ENCODE results near the gene SUGP1.

Gene SUGP1

DNA sequence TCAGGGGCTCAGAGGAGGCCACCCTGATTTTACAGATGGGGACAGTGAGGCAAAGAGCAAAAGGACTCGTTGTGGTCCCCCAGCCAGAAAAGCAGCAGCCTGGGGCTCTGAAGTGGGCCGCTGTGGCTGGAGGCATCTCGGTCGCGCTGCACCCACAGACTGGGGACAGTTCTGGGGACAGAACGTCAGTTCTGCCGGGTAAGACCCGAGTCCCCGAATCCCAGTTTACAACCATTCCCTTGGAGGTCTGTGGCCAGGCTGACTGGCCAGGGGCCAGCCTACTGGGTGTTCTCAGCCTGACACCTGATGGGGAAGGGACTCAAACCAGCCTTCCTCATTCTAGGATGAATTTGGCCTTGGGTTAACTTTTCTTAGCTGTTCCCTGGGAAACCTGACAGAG is 14.1 kb downstream of the SUGP1 start:
- Histone ChIP-seq H3K4me1 (peaks cover 10% of the 10 kb centered on the region), H3K9me3 (no peaks in the 10 kb centered on the region), H3K4me3 (ENCODE audit: low read depth, low read length) (no peak overlapping the region), H3K36me3 (peaks cover 51% of the 10 kb centered on the region), H3K27me3 (no peaks in the 10 kb centered on the region)
- TF ChIP-seq, protein P1, sequence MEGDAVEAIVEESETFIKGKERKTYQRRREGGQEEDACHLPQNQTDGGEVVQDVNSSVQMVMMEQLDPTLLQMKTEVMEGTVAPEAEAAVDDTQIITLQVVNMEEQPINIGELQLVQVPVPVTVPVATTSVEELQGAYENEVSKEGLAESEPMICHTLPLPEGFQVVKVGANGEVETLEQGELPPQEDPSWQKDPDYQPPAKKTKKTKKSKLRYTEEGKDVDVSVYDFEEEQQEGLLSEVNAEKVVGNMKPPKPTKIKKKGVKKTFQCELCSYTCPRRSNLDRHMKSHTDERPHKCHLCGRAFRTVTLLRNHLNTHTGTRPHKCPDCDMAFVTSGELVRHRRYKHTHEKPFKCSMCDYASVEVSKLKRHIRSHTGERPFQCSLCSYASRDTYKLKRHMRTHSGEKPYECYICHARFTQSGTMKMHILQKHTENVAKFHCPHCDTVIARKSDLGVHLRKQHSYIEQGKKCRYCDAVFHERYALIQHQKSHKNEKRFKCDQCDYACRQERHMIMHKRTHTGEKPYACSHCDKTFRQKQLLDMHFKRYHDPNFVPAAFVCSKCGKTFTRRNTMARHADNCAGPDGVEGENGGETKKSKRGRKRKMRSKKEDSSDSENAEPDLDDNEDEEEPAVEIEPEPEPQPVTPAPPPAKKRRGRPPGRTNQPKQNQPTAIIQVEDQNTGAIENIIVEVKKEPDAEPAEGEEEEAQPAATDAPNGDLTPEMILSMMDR (IDR thresholded peaks at IDR 0.05; ENCODE audit: low read depth, low read length), result no peak
- DNase-seq, result no peak

DNA sequence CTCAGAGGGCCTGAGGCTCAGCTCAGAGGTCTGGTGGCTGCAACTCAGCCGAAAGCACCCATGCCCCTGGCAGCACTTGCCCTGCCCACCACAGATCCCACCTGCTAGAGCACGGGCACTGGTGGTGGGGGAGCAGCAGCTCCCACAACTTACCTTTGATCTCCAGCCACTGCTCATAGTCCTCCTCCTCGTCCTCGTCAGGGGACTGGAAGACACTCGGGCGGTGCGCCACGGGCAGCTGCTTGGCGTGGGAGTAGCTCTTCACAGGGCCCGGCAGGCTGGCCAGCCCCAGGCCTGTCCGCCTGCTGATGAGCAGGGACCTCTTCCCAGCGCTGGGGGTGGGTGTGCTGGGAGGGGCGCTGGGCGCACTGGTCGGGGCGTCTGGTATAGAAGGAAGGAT is 14.6 kb downstream of the SUGP1 start:
- Histone ChIP-seq H3K4me3 (ENCODE audit: low read depth, low read length) (no peak overlapping the region), H3K27me3 (no peaks in the 10 kb centered on the region), H3K36me3 (peaks cover 56% of the 10 kb centered on the region), H3K9me3 (no peaks in the 10 kb centered on the region), H3K4me1 (peaks cover 10% of the 10 kb centered on the region)
- no peak for DNase-seq
- TF ChIP-seq, protein P1 (IDR thresholded peaks at IDR 0.05; ENCODE audit: low read depth, low read length), result no peak

DNA sequence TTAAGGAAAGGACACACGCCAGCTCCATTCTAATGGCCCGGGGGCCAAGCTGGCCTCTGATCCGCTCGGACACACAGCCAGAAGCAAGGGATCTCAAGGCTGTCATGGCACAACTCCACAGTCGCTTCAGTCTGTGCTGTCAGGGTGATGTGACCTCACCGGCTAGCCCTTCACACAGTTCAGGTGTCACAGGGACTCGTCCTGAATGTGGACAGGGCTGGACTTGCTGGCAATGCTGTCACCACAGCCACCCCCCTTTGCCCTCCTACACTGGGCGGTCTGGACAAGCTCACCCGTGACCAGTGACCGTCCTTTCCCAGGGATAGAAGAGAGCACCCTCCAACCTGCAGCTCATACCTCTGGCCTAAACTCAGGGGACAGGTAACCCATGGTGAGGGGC is 15.2 kb downstream of the SUGP1 start:
- TF ChIP-seq, protein P1 (IDR thresholded peaks at IDR 0.05; ENCODE audit: low read depth, low read length), result no peak
- Histone ChIP-seq H3K4me3 (ENCODE audit: low read depth, low read length) (no peak overlapping the region), H3K9me3 (no peaks in the 10 kb centered on the region), H3K4me1 (peaks cover 10% of the 10 kb centered on the region), H3K36me3 (peaks cover 54% of the 10 kb centered on the region), H3K27me3 (no peaks in the 10 kb centered on the region)
- no peak for DNase-seq

DNA sequence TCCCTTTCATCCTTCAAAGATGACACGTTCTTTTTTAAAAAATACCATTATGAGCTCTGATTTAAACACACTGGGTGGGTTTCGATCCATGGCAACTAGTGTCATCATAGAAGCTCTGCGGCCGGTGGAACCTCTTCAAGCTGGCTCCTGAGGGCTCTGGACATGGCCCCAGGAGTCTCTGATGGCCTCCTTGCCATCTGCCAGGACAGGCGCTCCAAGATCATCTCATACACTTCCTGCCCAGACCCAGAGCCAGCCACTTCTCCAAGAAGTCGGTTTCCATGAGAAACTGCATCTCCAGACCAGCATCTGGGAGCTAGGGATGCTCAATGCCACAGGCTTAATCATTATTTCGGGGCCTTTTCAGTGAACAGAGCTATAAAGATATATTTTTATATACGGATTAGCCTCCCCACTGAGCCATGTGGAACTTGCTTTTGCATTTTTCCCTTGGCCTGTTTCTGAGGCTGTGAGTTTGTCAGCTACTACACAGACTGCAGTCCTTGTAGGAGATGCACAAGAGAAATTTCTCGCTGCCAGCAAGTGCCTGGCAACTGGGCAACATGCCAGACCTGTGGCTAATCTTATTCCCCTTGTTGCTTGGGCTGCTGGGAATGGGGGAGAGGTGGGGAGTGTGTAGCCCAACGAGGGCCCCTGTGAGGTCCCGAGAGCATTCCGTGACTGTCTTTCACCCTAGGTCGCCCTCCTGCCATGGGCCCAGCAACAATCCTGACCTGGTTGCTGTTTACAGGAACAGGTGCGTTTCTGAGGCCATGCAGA is 15.9 kb downstream of the SUGP1 start:
- H3K36me3 ChIP-seq, result peaks cover 47% of the 10 kb centered on the region
- no peak overlapping the region for H3K4me3 ChIP-seq (ENCODE audit: low read depth, low read length)
- peak; percentile 78 for DNase-seq
- peaks cover 10% of the 10 kb centered on the region for H3K4me1 ChIP-seq
- no peaks in the 10 kb centered on the region for H3K9me3 ChIP-seq
- H3K27me3 ChIP-seq, result no peaks in the 10 kb centered on the region
- TF ChIP-seq, protein P1 (IDR thresholded peaks at IDR 0.05; ENCODE audit: low read depth, low read length), result no peak

DNA sequence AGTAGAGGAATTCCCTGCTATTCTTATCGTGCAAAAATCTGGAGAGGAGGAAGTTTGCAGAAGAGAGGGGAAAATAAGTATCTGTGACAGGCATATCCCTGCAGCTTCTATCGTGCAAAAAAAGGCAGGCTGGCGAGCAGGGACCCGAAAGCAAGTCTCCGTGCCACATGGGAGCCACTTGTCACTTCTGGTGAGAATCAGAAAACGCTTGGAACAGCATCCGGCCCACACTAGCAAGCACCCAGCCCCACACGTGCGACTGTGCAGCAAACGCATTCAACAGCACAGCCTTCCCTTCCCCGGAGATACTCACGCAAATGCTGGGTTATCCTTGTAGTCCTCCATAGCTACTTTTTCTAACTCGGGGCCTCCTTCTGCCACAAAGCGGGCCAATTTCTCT is 16.9 kb downstream of the SUGP1 start:
- Histone ChIP-seq H3K4me1 (peaks cover 10% of the 10 kb centered on the region), H3K36me3 (peaks cover 37% of the 10 kb centered on the region), H3K27me3 (no peaks in the 10 kb centered on the region), H3K9me3 (no peaks in the 10 kb centered on the region), H3K4me3 (ENCODE audit: low read depth, low read length) (no peak overlapping the region)
- TF ChIP-seq, protein P1 (IDR thresholded peaks at IDR 0.05; ENCODE audit: low read depth, low read length), result no peak
- no peak for DNase-seq

DNA sequence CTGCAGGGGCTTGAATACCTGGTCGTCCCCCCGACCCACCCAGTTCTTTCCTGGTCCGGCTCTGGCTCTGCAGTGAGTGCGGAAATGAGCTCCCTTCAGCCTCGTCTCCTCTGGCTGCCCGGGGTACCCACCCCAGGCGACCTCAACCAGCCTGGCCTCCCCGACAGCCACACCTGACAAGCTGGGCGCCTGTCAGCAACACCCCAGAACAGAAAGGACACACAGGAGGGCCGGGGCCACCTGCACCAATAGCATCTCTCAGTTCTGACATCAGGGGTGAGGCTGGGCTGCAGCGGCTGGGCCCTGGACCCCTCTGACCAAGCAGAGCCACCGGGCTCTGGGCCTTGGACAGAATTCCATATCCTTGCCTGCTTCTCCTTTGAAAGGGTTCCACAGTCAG is 19.7 kb downstream of the SUGP1 start:
- H3K36me3 ChIP-seq, result peaks cover 31% of the 10 kb centered on the region
- TF ChIP-seq, protein P1 (IDR thresholded peaks at IDR 0.05; ENCODE audit: low read depth, low read length), result no peak
- H3K4me1 ChIP-seq, result peaks cover 10% of the 10 kb centered on the region
- no peaks in the 10 kb centered on the region for H3K9me3 ChIP-seq
- DNase-seq, result no peak
- no peak overlapping the region for H3K4me3 ChIP-seq (ENCODE audit: low read depth, low read length)
- H3K27me3 ChIP-seq, result no peaks in the 10 kb centered on the region
